Measurements from ENCODE around the gene CAMK2A.

- no peak for TF ChIP-seq SPI1 (IDR thresholded peaks at IDR 0.05; ENCODE audit: borderline replicate concordance, low read depth)
- no peak for TF ChIP-seq CTCF (IDR thresholded peaks at IDR 0.05; ENCODE audit: insufficient read depth, low read length)
- no peak for TF ChIP-seq POLR2AphosphoS5 (IDR thresholded peaks at IDR 0.05; ENCODE audit: low read depth)
- TF ChIP-seq REST (IDR thresholded peaks at IDR 0.05; ENCODE audit: insufficient replicate concordance, low read depth): no peak
- TF ChIP-seq GABPA (IDR thresholded peaks at IDR 0.05; ENCODE audit: low read depth): no peak
These were observed 782 bp downstream of the CAMK2A start for GRCh38 chr5:150288791-150289190.
